ENCODE data around the gene PPP2R1A. TPM values are rescaled to one million over a fixed set of nuclear protein-coding genes. Genes with fewer than 3 reads are reported as not detected.

PPP2R1A gene
- polyA plus RNA-seq, 6 donors from 2014 or later = 179 to 222 (median 202) TPM

GRCh38 chr19:52275988-52276387 is 86.1 kb downstream of the PPP2R1A start:
- no peak for DNase-seq
- Mint-ChIP-seq H3K9me3 (peaks cover 0 to 29% (median 8%) of the 10 kb centered on the region in 7 donors), H3K36me3 (peaks cover 41 to 52% of the 10 kb centered on the region in 2 donors), H3K27me3 (no peaks in the 10 kb centered on the region), H3K27ac (no peak overlapping the region), H3K4me3 (no peak overlapping the region), H3K4me1 (peaks cover 43 to 73% (median 73%) of the 10 kb centered on the region in 3 donors)
- ATAC-seq (ENCODE audit: low read depth in 2 of 2) = peak; percentile 20 to 34

GRCh38 chr19:52277471-52277870 is 87.6 kb downstream of the PPP2R1A start:
- Mint-ChIP-seq H3K4me3 (peak overlapping the region in 2 of 8 donors; percentile 47 to 60), H3K4me1 (peaks cover 34 to 62% (median 61%) of the 10 kb centered on the region in 3 donors), H3K27ac (no peak overlapping the region), H3K36me3 (peaks cover 37 to 44% of the 10 kb centered on the region in 2 donors), H3K27me3 (no peaks in the 10 kb centered on the region), H3K9me3 (peaks cover 0 to 35% (median 8%) of the 10 kb centered on the region in 7 donors)
- ATAC-seq (ENCODE audit: low read depth in 2 of 2) = no peak
- DNase-seq = no peak

Other genes starting within 250 kb of the PPP2R1A start
- 10 to 100 TPM; 24.0 to 42.2 (median 33.3) TPM for gene ZNF350, start 203.2 kb upstream of the PPP2R1A start, polyA plus RNA-seq (ENCODE audit: low read depth in 6 of 6)
- 10 to 100 TPM in 2 of 6 donors, 1 to 10 TPM in 4; 6.9 to 14.9 (median 8.4) TPM for gene ZNF615, start 181.8 kb upstream of the PPP2R1A start, polyA plus RNA-seq (ENCODE audit: low read depth in 6 of 6)
- gene ZNF614, start 161.7 kb upstream of the PPP2R1A start, polyA plus RNA-seq (ENCODE audit: low read depth in 6 of 6) = 10 to 100 TPM in 3 of 6 donors, 1 to 10 TPM in 3; 7.1 to 17.2 (median 9.5) TPM
- 1 to 10 TPM; 1.1 to 9.3 (median 5.9) TPM for gene ZNF432, start 141.2 kb upstream of the PPP2R1A start, polyA plus RNA-seq (ENCODE audit: low read depth in 6 of 6)
- 1 to 10 TPM; 2.9 to 8.2 (median 4.2) TPM for gene ZNF841, start 94.3 kb upstream of the PPP2R1A start, polyA plus RNA-seq (ENCODE audit: low read depth in 6 of 6)
- gene ZNF616, start 50.1 kb upstream of the PPP2R1A start, polyA plus RNA-seq (ENCODE audit: low read depth in 6 of 6) = 1 to 10 TPM; 2.2 to 7.1 (median 4.9) TPM
- gene ZNF836, start 18.4 kb upstream of the PPP2R1A start, polyA plus RNA-seq (ENCODE audit: low read depth in 6 of 6) = 10 to 100 TPM in 4 of 6 donors, 1 to 10 TPM in 2; 8.2 to 21.1 (median 12.0) TPM
- gene ZNF766, start 79.5 kb downstream of the PPP2R1A start, polyA plus RNA-seq (ENCODE audit: low read depth in 6 of 6) = 10 to 100 TPM; 27.8 to 62.4 (median 56.8) TPM
- gene ZNF480, start 107.1 kb downstream of the PPP2R1A start, polyA plus RNA-seq (ENCODE audit: low read depth in 6 of 6) = 10 to 100 TPM; 10.1 to 42.2 (median 29.7) TPM
- 10 to 100 TPM in 1 of 6 donors, 1 to 10 TPM in 5; 1.4 to 10.7 (median 3.3) TPM for gene ZNF610, start 146.2 kb downstream of the PPP2R1A start, polyA plus RNA-seq (ENCODE audit: low read depth in 6 of 6)
- 10 to 100 TPM; 45.2 to 74.7 (median 58.4) TPM for gene ZNF880, start 179.9 kb downstream of the PPP2R1A start, polyA plus RNA-seq (ENCODE audit: low read depth in 6 of 6)
- gene ZNF528, start 207.8 kb downstream of the PPP2R1A start, polyA plus RNA-seq (ENCODE audit: low read depth in 6 of 6) = 10 to 100 TPM; 11.5 to 17.0 (median 16.1) TPM
- gene ZNF534, start 239.1 kb downstream of the PPP2R1A start, polyA plus RNA-seq (ENCODE audit: low read depth in 6 of 6) = under 1 TPM in 2 of 6 donors, not detected in 4; 0.62 to 0.77 TPM